HepG2 (cell line): Measurements from ENCODE around the gene PRSS27. TPM values are rescaled to one million over a fixed set of nuclear protein-coding genes. Genes with fewer than 3 reads are reported as not detected.

ENCODE experiments used
- ATAC-seq: fragments of 200-7000 bp; cut with Tn5 transposase; 3 replicates; pipeline ENCODE4 v1.9.1; 2020; ENCODE audit warnings: mild to moderate bottlenecking, moderate library complexity
- BruUV-seq: library from RNA; stranded (reverse); fragments of 400-500 nt; replicated peaks from 2 replicates; lab custom pipeline; 2021; lab: Mats Ljungman, UMichigan
- CTCF ChIA-PET: fragments of 300-600 bp; formaldehyde crosslinking; extraction: SDS; loops from one replicate; lab custom pipeline; 2021; ENCODE audit warnings: low total read pairs, inconsistent platforms, low intra/inter-chr PET ratio; lab: Yijun Ruan, JAX
- POLR2A ChIA-PET: fragments of 350-600 bp; sonication (Branson Sonifier 250); formaldehyde crosslinking; loops from one replicate; lab custom pipeline; 2020; ENCODE audit warnings: antibody characterized with exemption, inconsistent platforms; lab: Yijun Ruan, JAX
- DNase-seq: peaks from one replicate; pipeline ENCODE4 v3.0.0-alpha.2; 2015; ENCODE audit warnings: low spot score
- FAIRE-seq: peaks from 3 replicates; lab custom pipeline; 2011; peaks lifted over from hg19 to GRCh38; lab: Jason Lieb, UNC
- H2AFZ ChIP-seq: one replicate; pipeline ENCODE4 v1.6.1; 2011; ENCODE audit warnings: low read length, inconsistent platforms
- H3K27ac ChIP-seq: fragments of 300-600 bp; 3 replicates; pipeline ENCODE4 v1.8.0; 2011; ENCODE audit warnings: mixed run types, mild to moderate bottlenecking, mixed read lengths, low read length, inconsistent platforms; ENCODE audit not compliant: insufficient read depth; ENCODE audit errors: extremely low read length
- H3K27me3 ChIP-seq, 2 experiments: fragments of 200-600 bp in 1 of 2; 2 replicates in 1 of 2; 3 replicates in 1 of 2; pipeline versions ENCODE4 v1.6.0 to v1.8.0; 2011; ENCODE audit warnings: low read length in 2 of 2, mild to moderate bottlenecking in 2 of 2, moderate library complexity in 2 of 2, inconsistent platforms in 1 of 2; ENCODE audit not compliant: insufficient read depth in 2 of 2, control insufficient read depth in 1 of 2
- H3K36me3 ChIP-seq, 2 experiments: fragments of 200-600 bp in 1 of 2; replicated peaks in 1 of 2; 2 replicates in 1 of 2; 3 replicates in 1 of 2; pipeline versions ENCODE4 v1.5.1 to v1.8.0; 2011; ENCODE audit warnings: low read length in 2 of 2, inconsistent platforms in 1 of 2; ENCODE audit not compliant: insufficient read depth in 2 of 2, control insufficient read depth in 1 of 2
- H3K4me1 ChIP-seq: 2 replicates; pipeline ENCODE4 v1.5.1; 2012; ENCODE audit warnings: low read length, inconsistent platforms; ENCODE audit not compliant: insufficient read depth
- H3K4me2 ChIP-seq: 2 replicates; pipeline ENCODE4 v1.6.0; 2011; ENCODE audit warnings: low read depth, low read length, inconsistent platforms
- H3K4me3 ChIP-seq, 3 experiments: fragments of 200-600 bp in 1 of 3; sonication (generic), shearing (Covaris generic) in 1 of 3; replicated peaks in 1 of 3; 2 replicates each; pipeline ENCODE4 v1.5.1; 2011 to 2016; ENCODE audit warnings: low read length in 3 of 3, inconsistent platforms in 2 of 3, low read depth in 2 of 3, mild to moderate bottlenecking in 2 of 3, control low read depth in 1 of 3, mixed read lengths in 1 of 3; ENCODE audit not compliant: insufficient read depth in 1 of 3
- H3K79me2 ChIP-seq: one replicate; pipeline ENCODE4 v1.6.1; 2011; ENCODE audit warnings: low read length, inconsistent platforms; ENCODE audit not compliant: insufficient read depth
- H3K9ac ChIP-seq: 2 replicates; pipeline ENCODE4 v1.6.0; 2011; ENCODE audit warnings: mild to moderate bottlenecking, low read depth, low read length, inconsistent platforms; ENCODE audit not compliant: insufficient read depth
- H3K9me3 ChIP-seq: 2 replicates; pipeline ENCODE4 v1.5.1; 2012; ENCODE audit warnings: mild to moderate bottlenecking, low read length
- H4K20me1 ChIP-seq: 2 replicates; pipeline ENCODE4 v1.6.0; 2011; ENCODE audit warnings: inconsistent platforms, mild to moderate bottlenecking, low read length, moderate library complexity; ENCODE audit not compliant: insufficient read depth
- ADNP ChIP-seq: sonication (generic); formaldehyde crosslinking; IDR thresholded peaks from 2 replicates; pipeline ENCODE4 v1.4.0; 2020; ENCODE audit warnings: missing genetic modification reagents
- AGO2 ChIP-seq: fragments of 200-400 bp; formaldehyde crosslinking; optimal IDR thresholded peaks from 2 replicates; pipeline ENCODE3; 2017; ENCODE audit warnings: mild to moderate bottlenecking, low read depth, low read length, moderate library complexity
- ATM ChIP-seq: fragments of 450-650 bp; IDR thresholded peaks from 2 replicates; pipeline ENCODE4 v1.7.1; 2017; ENCODE audit warnings: mild to moderate bottlenecking, borderline replicate concordance
- HIVEP1 ChIP-seq: sonication (generic); formaldehyde crosslinking; IDR thresholded peaks from 2 replicates; pipeline ENCODE4 v1.4.0; 2020; ENCODE audit warnings: mild to moderate bottlenecking, missing genetic modification reagents
- MEIS1 ChIP-seq: sonication (generic); formaldehyde crosslinking; IDR thresholded peaks from 2 replicates; pipeline ENCODE4 v1.9.0; 2021; ENCODE audit warnings: mild to moderate bottlenecking, missing genetic modification reagents, moderate library complexity, borderline replicate concordance
- NFYB ChIP-seq: sonication (generic); formaldehyde crosslinking; IDR thresholded peaks from 2 replicates; pipeline ENCODE4 v1.4.0; 2020; ENCODE audit warnings: missing genetic modification reagents
- PAF1 ChIP-seq: IDR thresholded peaks from 2 replicates; pipeline ENCODE4 v1.6.1; 2016; ENCODE audit warnings: missing genetic modification reagents, missing compliant biosample characterization
- SMC3 ChIP-seq: IDR thresholded peaks from 2 replicates; pipeline ENCODE4 v1.6.1; 2011; ENCODE audit warnings: low read length, improper control_type of control experiment
- ZBTB20 ChIP-seq: sonication (generic); formaldehyde crosslinking; IDR thresholded peaks from 2 replicates; pipeline ENCODE4 v1.8.1; 2023; ENCODE audit warnings: missing genetic modification reagents, low read depth, mild to moderate bottlenecking, borderline replicate concordance
- ZFAT ChIP-seq: sonication (generic); formaldehyde crosslinking; conservative IDR thresholded peaks from 2 replicates; pipeline ENCODE4 v1.8.1; 2023; ENCODE audit warnings: missing genetic modification reagents, inconsistent platforms
- ZNF510 ChIP-seq: sonication (generic); formaldehyde crosslinking; IDR thresholded peaks from 2 replicates; pipeline ENCODE4 v1.4.0; 2020; ENCODE audit warnings: low read depth, mild to moderate bottlenecking, missing genetic modification reagents
- WGBS: methylation state at CpG from one replicate; pipeline ENCODE4 v1.1.6; 2017; ENCODE audit warnings: low lambda C conversion rate; 5-methylcytosine and 5-hydroxymethylcytosine counted together
- in situ Hi-C: cut with HindIII; loops from 2 replicates; pipeline ENCODE4 v1.10.0; 2017; ENCODE audit warnings: low pct_unique_long_range_greater_than_20kb; ENCODE audit not compliant: extremely low pct_ligation_motif_present
- intact Hi-C: fragments of 100-400 bp; cut with micrococcal nuclease; formaldehyde crosslinking; loops from one replicate; pipeline ENCODE4 v1.10.0; 2022; ENCODE audit not compliant: unreplicated experiment
- polyA plus RNA-seq, 8 experiments: library from polyadenylated mRNA; depleted of rRNA in 3 of 8; stranded (reverse) in 7 of 8; unstranded in 1 of 8; fragments of >200 nt; fragmentation: Illumina TruSeq in 4 of 8; extraction: Trizol in 4 of 8; gene quantifications; 2 replicates each; pipeline versions ENCODE4 v1.2.1 to v1.2.3, GENCODE V29; 2011 to 2016; ENCODE audit warnings: low read depth in 4 of 8, missing spikeins in 1 of 8, mixed read lengths in 1 of 8; ENCODE audit not compliant: insufficient read depth in 1 of 8
- total RNA-seq, 5 experiments: library from RNA; depleted of rRNA; stranded (reverse); fragments of >200 nt; fragmentation: Illumina TruSeq; extraction: Trizol; gene quantifications; 2 replicates each; pipeline ENCODE4 v1.2.3, GENCODE V29; 2016; ENCODE audit warnings: low read depth in 1 of 5
- TF ChIP-seq, protein P1 (sequence below): sonication (generic); formaldehyde crosslinking; conservative IDR thresholded peaks from 2 replicates; pipeline ENCODE4 v1.4.0; 2020; ENCODE audit warnings: missing genetic modification reagents
- TF ChIP-seq, protein P2 (sequence below): sonication (generic); IDR thresholded peaks from 2 replicates; pipeline ENCODE4 v1.6.1; 2016; ENCODE audit warnings: low read depth, borderline replicate concordance
- TF ChIP-seq, protein P3 (sequence below): sonication (generic); formaldehyde crosslinking; IDR thresholded peaks from 2 replicates; pipeline ENCODE4 v1.5.1; 2020; ENCODE audit warnings: mild to moderate bottlenecking, missing genetic modification reagents, moderate library complexity

The PRSS27 gene
- total and polyA plus RNA-seq, 2 of the 13 experiments (the other 11 are each of a cell fraction or from before 2014, with no cell fraction given), result 0.20 to 0.73 TPM

DNA sequence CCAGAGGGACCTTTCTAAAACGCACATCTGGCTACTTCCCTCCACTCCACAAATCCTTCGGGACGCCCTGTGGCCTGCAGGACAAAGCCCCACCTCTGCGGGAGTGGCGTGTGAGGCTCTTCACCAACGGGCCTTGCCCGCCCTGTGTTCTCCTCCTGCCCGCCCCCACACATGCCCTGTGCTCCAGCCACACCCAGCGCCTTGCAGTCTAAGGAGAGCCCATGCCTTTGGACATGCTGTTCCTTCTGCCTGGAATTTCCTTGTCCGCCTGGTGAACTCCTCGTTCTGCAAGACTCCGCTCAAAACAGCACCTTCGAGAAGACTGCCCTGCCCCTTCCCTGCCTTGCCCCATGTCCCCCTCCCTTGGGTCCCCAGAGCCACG lies 49.6 kb upstream of the PRSS27 start:
- H3K27ac ChIP-seq, result no peak overlapping the region
- H3K4me2 ChIP-seq, result no peak overlapping the region
- H3K79me2 ChIP-seq, result peaks cover 19% of the 10 kb centered on the region
- intact Hi-C loops, result no loop called here
- H3K36me3 ChIP-seq, result peaks cover 49 to 93% of the 10 kb centered on the region in 2 experiments
- H3K9me3 ChIP-seq, result no peaks in the 10 kb centered on the region
- DNase-seq (no peak), FAIRE-seq (no peak), ATAC-seq (peak; percentile 4; the same call in 1 of the 3 replicates)
- ChIA-PET CTCF (no interaction called here), POLR2A (interaction anchor here (1.5 kb wide), 1 partner anchor 7 kb away, joined by 3 read pairs; the partner anchor contains the start of gene ELOB)
- in situ Hi-C loops, result no loop called here
- H3K4me1 ChIP-seq, result no peaks in the 10 kb centered on the region
- no peak overlapping the region for H2AFZ ChIP-seq
- peaks cover 7% of the 10 kb centered on the region; the same call in 1 of the 2 replicates for H4K20me1 ChIP-seq
- H3K9ac ChIP-seq, result no peak overlapping the region
- no TSS peak for BruUV-seq
- TF ChIP-seq MEIS1 (CRISPR knock-in tag) (0 out of 2 replicates have a peak, but pooled peaks have one; percentile 35), PAF1 (no peak), ZBTB20 (CRISPR knock-in tag) (no peak), HIVEP1 (CRISPR knock-in tag) (no peak), ATM (no peak), ZFAT (CRISPR knock-in tag) (no peak), AGO2 (peak; percentile 27), ZNF510 (CRISPR knock-in tag) (no peak), ADNP (CRISPR knock-in tag) (no peak), NFYB (CRISPR knock-in tag) (no peak), SMC3 (no peak)
- TF ChIP-seq, protein P1, sequence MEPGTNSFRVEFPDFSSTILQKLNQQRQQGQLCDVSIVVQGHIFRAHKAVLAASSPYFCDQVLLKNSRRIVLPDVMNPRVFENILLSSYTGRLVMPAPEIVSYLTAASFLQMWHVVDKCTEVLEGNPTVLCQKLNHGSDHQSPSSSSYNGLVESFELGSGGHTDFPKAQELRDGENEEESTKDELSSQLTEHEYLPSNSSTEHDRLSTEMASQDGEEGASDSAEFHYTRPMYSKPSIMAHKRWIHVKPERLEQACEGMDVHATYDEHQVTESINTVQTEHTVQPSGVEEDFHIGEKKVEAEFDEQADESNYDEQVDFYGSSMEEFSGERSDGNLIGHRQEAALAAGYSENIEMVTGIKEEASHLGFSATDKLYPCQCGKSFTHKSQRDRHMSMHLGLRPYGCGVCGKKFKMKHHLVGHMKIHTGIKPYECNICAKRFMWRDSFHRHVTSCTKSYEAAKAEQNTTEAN (CRISPR knock-in tag), result no peak
- TF ChIP-seq, protein P2, sequence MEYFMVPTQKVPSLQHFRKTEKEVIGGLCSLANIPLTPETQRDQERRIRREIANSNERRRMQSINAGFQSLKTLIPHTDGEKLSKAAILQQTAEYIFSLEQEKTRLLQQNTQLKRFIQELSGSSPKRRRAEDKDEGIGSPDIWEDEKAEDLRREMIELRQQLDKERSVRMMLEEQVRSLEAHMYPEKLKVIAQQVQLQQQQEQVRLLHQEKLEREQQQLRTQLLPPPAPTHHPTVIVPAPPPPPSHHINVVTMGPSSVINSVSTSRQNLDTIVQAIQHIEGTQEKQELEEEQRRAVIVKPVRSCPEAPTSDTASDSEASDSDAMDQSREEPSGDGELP, result no peak
- TF ChIP-seq, protein P3, sequence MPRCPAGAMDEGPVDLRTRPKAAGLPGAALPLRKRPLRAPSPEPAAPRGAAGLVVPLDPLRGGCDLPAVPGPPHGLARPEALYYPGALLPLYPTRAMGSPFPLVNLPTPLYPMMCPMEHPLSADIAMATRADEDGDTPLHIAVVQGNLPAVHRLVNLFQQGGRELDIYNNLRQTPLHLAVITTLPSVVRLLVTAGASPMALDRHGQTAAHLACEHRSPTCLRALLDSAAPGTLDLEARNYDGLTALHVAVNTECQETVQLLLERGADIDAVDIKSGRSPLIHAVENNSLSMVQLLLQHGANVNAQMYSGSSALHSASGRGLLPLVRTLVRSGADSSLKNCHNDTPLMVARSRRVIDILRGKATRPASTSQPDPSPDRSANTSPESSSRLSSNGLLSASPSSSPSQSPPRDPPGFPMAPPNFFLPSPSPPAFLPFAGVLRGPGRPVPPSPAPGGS, result no peak
- WGBS, result 95% methylated on average over 14 of the region's 14 CpGs
- no peaks in the 10 kb centered on the region for H3K27me3 ChIP-seq
- H3K4me3 ChIP-seq, result no peak overlapping the region
